Measurements from ENCODE around the gene GPX2.

The GPX2 gene

GRCh38 chr14:64958743-64959142 lies 16.2 kb upstream of the GPX2 start:
- DNase-seq: no peak

- no peak for DNase-seq
Observed at GRCh38 chr14:64958201-64958600, 15.7 kb upstream of the GPX2 start.

- no peak for DNase-seq
Observed at GRCh38 chr14:64956697-64957406, 14.3 kb upstream of the GPX2 start.

GRCh38 chr14:64955297-64955696 lies 12.8 kb upstream of the GPX2 start:
- no peak for DNase-seq

- DNase-seq: no peak
Observed at GRCh38 chr14:64954491-64955240, 12.1 kb upstream of the GPX2 start.

- no peak for DNase-seq
Observed at GRCh38 chr14:64953661-64954060, 11.1 kb upstream of the GPX2 start.

- no peak for DNase-seq
Observed at GRCh38 chr14:64953310-64953654, 10.7 kb upstream of the GPX2 start.

- peak in 1 of 2 experiments; percentile 4 for DNase-seq
Observed at GRCh38 chr14:64952598-64953309, 10.2 kb upstream of the GPX2 start.

GRCh38 chr14:64951724-64952123 lies 9.2 kb upstream of the GPX2 start:
- no peak for DNase-seq

- DNase-seq: no peak
Observed at GRCh38 chr14:64951291-64951690, 8.7 kb upstream of the GPX2 start.

GRCh38 chr14:64950889-64951288 lies 8.3 kb upstream of the GPX2 start:
- DNase-seq: no peak

GRCh38 chr14:64948612-64949210 lies 6.2 kb upstream of the GPX2 start:
- DNase-seq: no peak

- no peak for DNase-seq
Observed at GRCh38 chr14:64947710-64948611, 5.4 kb upstream of the GPX2 start.

- no peak for DNase-seq
Observed at GRCh38 chr14:64946310-64947045, 3.9 kb upstream of the GPX2 start.

- DNase-seq: no peak
Observed at GRCh38 chr14:64945431-64946178, 3.1 kb upstream of the GPX2 start.

GRCh38 chr14:64944861-64945260 lies 2.3 kb upstream of the GPX2 start:
- no peak for DNase-seq

- no peak for DNase-seq
Observed at GRCh38 chr14:64944041-64944440, 1.5 kb upstream of the GPX2 start.

GRCh38 chr14:64943556-64943955 lies 1.0 kb upstream of the GPX2 start:
- no peak for DNase-seq

- no peak for DNase-seq
Observed at GRCh38 chr14:64940336-64940910, 2.1 kb downstream of the GPX2 start.

GRCh38 chr14:64939817-64940190 lies 2.7 kb downstream of the GPX2 start:
- no peak for DNase-seq

Data from AML-193 (cell line).